ACHN (cell line): Measurements from ENCODE around the gene TBXA2R.

Source experiments
- DNase-seq: peaks from one replicate; pipeline ENCODE4 v3.0.0-alpha.2; 2015
- in situ Hi-C: cut with HindIII; loops from 2 replicates; pipeline ENCODE4 v1.10.0; 2017; ENCODE audit warnings: low sequenced_read_pairs, low pct_ligation_motif_present, low pct_unique_long_range_greater_than_20kb

The TBXA2R gene

DNA sequence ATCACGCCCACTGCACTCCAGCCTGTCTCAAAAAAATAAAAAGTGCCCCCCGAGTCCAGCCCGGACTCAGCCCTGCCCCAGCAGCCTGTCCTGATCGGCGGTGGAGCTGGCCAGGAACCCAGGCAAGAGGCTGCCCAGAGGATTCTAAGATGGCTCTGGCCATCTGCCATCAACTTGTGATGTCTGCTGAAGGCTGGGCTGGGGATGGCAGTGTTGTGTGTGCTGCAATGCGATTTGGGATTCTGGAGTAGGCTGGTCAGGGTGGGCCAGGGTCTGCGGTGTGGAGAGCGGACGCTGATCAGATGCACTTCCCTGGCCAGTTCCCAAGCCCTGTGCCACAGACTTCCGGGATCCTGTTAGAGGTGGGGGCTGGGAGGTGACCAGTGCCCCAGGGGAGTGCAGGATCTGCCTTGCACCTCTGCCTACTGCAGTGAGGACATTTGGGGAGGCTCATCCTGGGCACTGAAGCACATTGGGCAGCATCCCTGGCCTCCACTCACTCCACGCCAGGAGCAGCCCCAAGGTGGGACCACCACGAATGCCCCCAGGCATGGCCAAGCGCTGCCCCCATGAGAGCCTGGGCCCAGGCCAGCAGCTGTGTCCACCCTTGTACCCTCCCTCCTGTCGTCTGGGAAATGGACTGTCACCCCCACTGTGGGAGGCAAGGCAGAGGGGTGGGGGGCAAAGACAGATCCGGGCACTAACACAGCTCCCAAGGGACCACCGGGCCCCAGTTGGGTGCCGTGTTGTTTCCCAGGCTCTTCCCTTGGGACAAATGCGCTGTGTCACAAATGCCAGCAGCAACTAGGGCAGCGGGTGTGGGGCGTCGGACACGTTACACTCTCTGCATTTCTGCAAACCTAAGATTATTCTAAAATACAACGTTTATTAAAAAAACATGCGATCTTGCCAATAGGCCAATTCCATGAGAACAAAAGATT is 3.4 kb upstream of the TBXA2R start:
- in situ Hi-C loops, result no loop called here
- DNase-seq, result no peak

DNA sequence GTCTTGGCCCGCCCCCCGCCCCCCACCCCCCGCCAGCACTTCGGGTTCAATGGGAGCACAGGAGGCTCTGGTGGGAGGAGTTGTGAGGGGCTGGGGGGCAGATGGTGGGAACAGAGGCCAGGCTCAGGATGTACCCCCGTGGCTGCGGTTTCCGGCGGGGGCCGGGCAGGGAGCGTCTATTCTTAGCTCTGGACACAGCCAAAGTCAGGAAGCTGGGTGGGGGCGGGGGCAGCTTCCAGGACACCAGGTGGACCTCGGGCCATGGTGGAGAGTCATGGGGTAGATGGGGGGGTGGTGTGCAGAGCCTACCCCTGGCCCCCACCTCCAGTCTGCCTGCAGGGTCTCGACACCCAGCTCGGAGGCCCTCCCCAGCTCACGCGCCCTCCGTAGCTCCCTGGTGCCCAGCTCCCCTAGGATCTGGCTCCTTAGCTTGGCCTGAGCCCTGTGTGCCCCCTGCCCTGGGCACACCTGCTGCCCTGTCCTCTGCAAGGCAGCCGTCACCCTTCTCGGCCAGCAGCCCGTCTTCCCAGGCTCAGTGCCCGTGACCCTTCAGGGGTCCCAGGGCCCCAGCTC is 2.2 kb upstream of the TBXA2R start:
- in situ Hi-C loops, result no loop called here
- DNase-seq, result no peak

DNA sequence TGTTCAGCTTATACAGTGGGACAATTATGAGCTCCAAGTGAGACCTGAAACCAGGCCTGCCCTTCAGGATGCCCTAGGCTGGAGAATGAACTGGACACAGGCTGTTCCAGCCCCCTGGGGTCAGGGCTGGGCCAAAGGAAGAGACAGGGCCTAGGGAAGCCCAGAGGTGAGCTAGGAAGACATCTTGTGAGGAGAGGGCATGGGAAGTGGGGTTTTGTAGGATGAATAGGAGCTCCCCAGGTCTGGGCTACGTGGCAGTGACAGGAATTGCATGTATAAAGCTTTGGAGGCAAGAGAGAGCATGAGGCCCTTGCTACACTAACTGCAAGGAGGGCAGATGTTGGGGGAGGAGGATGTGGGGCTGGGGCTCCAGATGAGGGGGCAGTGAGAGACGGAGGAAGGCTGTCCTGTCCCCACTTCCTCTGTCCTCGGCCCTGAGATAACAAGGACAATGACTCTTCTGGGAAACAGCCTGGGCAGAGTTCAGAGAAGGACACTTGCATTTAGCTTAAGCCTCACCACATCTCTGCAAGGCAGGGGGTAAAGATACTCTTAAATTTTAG is 1.5 kb upstream of the TBXA2R start:
- no peak for DNase-seq

DNA sequence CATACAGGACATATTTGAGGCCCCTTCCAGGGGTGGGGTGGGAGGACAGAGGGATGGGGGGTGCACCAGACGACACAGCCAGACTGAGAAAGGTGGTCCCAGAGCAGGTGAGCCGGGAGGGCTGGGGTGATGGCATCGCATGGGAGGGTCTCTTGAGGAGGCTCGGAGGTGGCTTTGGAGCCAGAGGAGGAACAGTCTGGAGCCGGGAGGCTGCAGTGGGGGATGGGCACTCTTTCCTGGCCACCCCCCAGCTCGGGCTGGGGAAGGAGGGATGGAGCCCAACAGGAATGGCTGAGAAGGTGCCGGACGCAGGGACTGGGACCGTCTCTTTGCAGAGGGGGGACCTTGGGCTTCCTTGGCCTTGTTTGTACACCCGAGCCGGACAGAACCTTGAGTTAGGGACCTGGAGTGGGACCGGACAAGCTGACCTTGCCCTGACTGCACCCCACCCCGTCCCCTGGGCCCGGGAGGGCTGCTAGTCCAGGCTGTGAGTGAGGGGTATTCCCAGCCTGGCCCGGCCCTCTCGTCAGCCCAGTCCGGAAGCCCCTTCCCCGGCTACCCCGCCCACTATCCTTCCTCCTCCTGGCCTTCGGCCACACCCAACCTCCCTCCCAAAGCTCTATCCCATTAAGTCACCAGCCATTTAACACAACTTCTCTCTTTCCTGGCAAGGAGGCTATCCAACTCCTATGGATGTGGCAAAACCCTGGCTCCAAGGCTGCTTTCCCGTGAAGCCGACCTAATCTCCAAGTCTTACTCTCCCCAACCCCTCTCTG is 816 bp upstream of the TBXA2R start:
- in situ Hi-C loops, result no loop called here

More for the DNA sequence above, 1.5 kb upstream of the TBXA2R start:
- in situ Hi-C loops, result no loop called here

DNA sequence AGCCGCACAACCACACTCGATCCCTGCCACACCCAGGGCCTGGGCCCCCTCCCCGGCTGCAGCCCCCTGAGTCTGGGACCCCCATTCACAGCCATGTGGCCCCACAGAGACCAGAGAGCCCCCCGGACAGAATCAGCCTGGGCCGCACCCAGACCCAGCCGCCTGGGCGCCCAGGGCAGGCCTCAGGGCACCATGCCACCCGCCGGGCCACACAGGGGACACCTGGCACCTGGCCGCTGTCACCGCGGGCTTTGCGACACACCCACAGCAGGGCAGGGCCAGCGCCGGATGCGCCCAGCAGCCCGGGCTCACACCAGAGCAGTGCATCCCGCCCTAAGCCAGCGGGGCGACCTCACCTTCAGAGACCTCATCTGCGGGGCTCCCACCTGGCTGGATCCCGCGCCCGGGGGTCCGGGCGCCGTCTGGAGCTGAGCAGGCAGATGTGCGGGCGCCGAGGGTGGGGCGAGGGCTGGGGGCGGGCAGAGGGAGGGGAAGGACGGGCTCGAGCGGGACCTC is 443 bp downstream of the TBXA2R start:
- in situ Hi-C loops, result no loop called here
- peak; percentile 19 for DNase-seq

More for the DNA sequence above, 816 bp upstream of the TBXA2R start:
- no peak for DNase-seq

DNA sequence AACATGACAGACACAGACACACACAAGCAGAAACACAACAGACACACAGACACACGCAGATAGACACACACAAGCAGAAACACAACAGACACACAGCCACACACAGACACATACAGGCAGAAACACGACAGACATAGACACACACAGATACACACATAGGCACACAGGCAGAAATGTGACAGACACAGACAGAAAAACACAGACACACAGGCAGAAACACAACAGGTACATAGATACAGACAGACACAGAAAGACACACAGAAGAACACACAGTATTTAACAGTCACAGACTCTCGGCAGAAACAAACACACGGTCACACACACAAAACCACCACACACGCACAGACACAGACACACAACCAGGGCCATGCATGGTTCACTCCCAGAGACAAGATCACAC is 905 bp downstream of the TBXA2R start:
- in situ Hi-C loops, result no loop called here
- no peak for DNase-seq

DNA sequence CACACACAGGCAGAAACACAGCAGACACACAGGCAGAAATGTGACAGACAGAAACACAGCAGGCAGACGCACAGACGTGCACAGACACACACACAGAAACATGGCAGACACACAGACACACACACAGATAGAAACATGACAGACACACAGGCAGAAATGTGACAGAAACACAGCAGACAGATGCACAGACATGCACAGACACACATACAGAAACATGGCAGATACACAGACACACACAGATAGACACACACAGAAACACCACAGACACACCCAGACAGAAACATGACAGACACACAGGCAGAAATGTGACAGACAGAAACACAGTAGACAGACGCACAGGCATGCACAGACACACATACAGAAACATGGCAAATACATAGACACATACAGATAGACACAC is 1.3 kb downstream of the TBXA2R start:
- DNase-seq, result no peak
- in situ Hi-C loops, result no loop called here

DNA sequence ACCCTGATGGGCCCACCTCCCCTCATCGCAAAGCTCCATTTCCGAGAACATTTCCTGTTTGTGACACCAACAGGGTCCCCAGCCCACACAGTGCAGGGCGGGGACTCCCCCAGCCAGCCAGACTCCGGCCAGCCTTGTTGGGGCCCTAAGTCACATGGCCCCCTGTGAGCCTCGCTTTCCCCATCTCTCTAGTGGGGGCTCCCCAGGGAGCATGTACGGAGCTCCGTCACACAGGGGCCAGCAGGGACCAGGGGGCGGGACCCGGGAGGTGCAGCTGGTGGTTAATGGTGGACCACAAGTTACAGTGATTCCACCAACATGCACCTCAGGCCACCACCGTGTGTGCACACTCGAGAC is 1.7 kb downstream of the TBXA2R start:
- DNase-seq, result no peak
- in situ Hi-C loops, result no loop called here

DNA sequence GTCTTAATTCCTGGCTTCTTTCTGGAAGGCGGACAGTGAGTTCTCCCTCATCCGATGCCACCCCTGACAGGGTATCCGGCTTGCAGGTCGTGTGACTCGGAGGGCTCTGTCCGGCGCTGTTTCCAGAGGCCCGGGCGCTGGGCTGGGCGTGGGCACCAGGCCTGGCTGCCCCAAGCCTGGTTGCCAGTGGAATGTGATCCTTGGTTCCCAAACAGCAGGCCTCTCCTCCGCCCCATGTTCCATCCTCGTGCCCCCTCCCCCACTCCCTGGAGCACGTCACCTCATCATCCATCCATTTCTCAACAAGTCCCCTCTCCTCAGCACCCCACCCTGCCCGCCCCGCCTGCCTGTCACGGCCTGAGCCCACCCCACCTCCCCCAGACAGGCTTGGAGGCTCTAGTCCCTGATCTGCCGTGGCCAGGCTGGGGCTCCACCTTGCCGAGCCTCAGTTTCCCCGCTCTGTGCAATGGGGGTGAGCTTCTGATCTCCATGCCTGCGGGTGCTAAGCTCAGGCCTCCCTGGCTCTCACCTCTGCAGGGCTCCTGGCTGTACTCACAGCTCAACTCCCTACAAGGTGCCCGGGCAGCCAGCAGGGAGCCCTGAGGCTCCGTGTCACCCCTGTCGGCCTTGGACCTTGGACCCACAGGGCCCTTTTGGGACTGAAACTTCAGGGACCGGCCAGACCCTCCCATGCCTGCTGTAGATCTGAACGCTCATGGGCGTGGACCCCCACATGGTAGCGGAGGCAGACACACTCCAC is 2.3 kb downstream of the TBXA2R start:
- DNase-seq, result no peak
- in situ Hi-C loops, result no loop called here

DNA sequence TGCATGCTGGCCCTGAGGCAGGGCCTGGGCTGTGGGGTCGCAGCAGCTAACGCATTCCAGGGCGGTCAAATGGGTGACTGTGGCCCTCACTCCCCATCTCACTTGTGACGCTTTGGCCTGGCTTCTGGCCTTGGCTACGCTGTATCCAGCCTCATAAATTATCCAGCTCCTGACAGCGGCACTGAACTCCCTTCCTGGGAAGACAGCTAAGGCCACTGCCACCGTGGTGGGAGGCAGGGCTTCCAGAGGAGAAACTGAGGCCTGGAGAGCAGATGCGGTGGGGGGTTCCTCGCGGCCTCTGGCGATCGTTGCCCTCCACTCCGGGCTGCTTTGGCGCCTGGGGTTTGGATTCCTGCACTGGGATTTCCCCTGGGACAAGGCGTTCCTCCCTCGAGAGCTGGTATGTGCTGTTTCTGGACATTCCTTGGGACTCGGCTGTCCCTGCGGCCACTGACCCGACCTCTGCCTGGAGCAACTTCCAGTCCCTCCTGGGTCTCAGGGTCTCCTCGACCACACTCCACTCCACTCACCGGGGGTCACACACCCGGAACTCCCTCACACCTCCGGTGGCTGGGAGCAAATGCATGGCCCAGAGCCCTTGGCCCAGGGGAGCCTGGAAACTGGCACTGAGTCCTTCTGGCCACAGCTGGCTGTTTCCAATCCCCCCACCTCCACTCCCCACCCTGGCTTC is 3.4 kb downstream of the TBXA2R start:
- in situ Hi-C loops, result no loop called here

DNA sequence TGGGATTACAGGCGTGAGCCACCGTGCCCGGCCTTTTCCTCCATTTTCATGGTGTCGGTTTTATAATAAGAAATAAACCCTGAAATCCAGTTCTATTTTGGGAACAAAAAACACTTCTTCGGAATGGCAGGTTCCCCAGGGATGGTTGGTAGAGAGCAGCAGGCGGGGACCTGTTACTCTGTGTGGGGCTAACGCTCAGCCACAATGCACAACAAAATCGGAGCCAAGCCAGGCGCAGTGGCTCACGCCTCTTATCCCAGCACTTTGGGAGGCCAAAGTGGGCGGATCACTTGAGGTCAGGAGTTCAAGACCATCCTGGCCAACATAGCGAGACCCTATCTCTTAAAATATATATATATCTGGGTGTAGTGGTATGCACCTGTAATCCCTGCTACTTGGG is 5.7 kb downstream of the TBXA2R start:
- DNase-seq, result no peak
- in situ Hi-C loops, result no loop called here

More for the DNA sequence above, 3.4 kb downstream of the TBXA2R start:
- no peak for DNase-seq

DNA sequence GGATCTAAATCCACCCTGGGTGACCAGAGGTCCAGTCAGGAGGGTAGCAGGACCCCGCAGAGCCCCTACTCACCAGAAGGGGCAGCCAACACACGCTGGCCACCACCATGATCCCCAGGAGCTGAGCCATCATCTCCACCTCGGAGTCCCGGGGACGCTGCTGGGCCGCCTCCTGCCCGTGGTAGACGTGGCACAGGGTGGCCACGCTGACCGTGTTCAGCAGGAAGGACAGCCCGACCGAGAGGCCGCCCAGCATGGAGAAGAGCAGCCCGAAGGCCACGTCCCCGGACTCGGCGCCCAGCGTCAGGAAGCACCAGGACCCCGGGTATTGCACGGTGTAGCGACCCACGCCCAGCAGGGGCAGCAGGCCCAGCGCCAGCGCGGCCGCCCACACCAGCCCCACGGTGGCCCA is 6.9 kb downstream of the TBXA2R start:
- in situ Hi-C loops, result no loop called here
- peak; percentile 8 for DNase-seq

DNA sequence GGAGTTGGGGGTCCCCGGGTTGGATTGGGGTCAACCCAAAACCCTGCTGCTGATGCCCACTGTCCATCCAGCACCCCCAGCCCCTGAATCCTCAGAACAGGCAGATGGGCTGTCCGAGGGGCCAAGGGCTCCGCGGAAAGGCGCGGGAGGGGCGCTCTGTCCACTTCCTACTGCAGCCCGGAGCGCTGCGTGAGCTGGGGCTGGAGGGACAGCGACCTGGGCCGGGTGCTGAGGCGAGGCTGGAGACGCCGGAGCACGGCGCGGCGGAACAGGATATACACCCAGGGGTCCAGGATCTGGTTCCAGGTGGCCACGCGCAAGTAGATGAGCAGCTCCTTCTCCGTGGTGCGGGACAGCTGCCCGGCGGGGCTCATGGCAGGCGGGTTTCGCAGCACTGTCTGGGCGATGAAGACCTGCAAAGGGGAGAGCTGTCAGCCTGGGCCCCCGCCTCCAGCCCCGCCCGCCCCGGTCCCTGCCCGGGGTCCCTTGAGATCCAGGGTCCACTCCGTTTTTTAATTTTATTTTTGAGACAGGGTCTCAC is 11.1 kb downstream of the TBXA2R start:
- DNase-seq, result no peak
- in situ Hi-C loops, result no loop called here

DNA sequence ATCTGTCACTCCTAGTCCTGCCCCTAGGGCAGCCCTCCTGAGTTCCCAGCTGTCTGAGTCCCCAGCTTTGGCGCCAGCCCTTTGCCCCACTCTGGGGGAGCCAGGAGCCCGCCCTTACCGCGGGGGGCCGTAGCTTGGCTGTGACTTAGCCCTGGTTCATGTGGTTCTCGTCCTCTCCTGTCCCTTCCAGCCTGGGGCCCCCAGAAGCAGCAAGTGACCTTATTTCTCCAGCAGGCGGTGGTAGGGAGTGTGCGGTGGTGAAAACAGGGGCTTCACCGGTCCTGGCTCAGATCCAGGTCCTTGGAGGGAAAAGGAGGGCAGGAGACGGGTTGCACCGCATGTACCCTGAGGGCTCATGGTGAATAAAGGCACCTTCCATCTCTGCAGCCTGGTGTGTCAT is 13.5 kb downstream of the TBXA2R start:
- no peak for DNase-seq
- in situ Hi-C loops, result no loop called here

DNA sequence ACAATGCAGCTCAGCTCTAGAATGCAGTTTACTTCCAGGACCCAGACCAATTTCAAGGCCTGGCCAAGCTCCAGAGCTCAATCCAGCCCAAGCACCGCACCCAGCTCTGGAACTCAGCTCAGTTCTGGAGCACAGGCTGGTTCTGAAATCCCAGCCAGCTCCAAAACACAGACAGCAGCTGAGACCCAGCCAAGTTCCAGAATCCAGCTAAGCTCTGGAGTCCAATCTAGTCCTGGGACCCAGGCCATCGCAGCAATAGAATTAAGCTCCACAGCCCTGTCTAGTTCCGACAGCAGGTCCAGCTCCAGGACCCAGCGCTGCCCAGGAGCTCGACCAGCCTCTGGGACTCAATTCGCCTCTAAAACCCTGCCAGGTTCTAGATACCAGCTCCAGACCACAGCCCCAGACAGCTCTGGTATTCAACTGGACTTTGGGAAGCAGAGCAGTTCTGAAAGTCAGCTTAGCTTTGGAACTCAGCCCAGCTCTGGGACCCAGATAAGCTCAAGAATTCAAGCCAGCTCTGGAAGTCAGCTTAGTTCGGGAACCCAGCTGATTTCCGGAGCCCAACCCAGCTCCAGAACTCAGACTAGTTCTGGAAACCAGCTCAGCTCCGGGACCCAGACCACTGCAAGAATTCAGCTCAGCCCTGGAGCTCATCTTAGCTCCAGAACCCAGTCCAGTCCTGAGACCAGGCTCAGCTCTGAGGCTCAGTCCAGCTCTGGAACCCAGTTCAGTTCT is 14.6 kb downstream of the TBXA2R start:
- no peak for DNase-seq
- in situ Hi-C loops, result no loop called here

DNA sequence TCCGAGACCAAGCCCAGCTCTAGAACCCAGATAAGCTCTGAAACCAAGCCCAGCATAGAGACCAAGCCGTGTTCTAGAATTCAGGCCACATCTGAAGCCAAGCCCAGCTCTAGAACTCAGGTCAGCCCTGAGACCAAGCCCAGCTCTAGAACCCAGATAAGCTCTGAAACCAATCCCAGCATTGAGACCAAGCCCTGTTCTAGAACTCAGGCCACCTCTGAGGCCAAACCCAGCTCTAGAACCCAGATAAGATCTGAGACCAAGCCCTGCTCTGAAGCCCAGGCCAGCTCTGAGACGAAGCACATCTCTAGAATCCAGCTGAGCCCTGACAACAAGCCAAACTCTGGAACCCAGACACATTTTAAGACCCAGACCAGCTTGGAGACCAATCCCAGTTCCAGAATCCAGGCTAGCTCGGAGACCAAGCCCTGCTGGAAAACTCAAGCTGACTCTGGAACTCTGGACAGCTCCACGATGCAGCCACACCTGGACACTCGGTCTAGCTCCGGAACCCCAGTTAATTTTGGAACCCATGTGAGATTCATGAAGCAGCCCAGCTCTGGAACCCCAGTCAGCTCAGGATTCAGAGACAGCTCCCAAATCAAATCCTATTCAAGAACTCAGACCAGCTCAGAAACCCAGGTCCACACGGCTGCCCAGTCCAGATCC is 15.6 kb downstream of the TBXA2R start:
- DNase-seq, result no peak
- in situ Hi-C loops, result no loop called here
